HEK293T (cell line): ENCODE measurements around the gene RNF133.

Experiments used
- CTCF ChIA-PET: fragments of 350-600 bp; formaldehyde crosslinking; extraction: SDS; loops from one replicate; lab custom pipeline; 2021; ENCODE audit warnings: antibody characterized with exemption, inconsistent platforms; lab: Yijun Ruan, JAX
- POLR2A ChIA-PET: fragments of 350-600 bp; formaldehyde crosslinking; extraction: SDS; loops from one replicate; lab custom pipeline; 2020; ENCODE audit warnings: antibody characterized with exemption, inconsistent platforms; lab: Yijun Ruan, JAX
- DNase-seq: peaks from one replicate; pipeline ENCODE4 v3.0.0; 2012; ENCODE audit warnings: mixed read lengths; ENCODE audit errors: extremely low spot score
- ARNT ChIP-seq: fragments of 450-650 bp; IDR thresholded peaks from 2 replicates; pipeline ENCODE4 v1.6.1; 2017; ENCODE audit warnings: mild to moderate bottlenecking
- BHLHE40 ChIP-seq: fragments of 450-650 bp; IDR thresholded peaks from 2 replicates; pipeline ENCODE4 v1.6.1; 2016; ENCODE audit warnings: mild to moderate bottlenecking, moderate library complexity, borderline replicate concordance
- CTBP1 ChIP-seq: fragments of 450-650 bp; IDR thresholded peaks from 2 replicates; pipeline ENCODE4 v1.6.1; 2016; ENCODE audit warnings: borderline replicate concordance
- ELF4 ChIP-seq: fragments of 450-650 bp; IDR thresholded peaks from 2 replicates; pipeline ENCODE4 v1.6.1; 2017; ENCODE audit warnings: antibody characterized with exemption
- FOXA1 ChIP-seq: fragments of 450-650 bp; IDR thresholded peaks from 2 replicates; pipeline ENCODE4 v1.6.1; 2016; ENCODE audit warnings: mild to moderate bottlenecking
- FOXK2 ChIP-seq: fragments of 450-650 bp; IDR thresholded peaks from 2 replicates; pipeline ENCODE4 v1.6.1; 2016; ENCODE audit warnings: mild to moderate bottlenecking
- FOXM1 ChIP-seq: fragments of 450-650 bp; IDR thresholded peaks from 2 replicates; pipeline ENCODE4 v1.6.1; 2017; ENCODE audit warnings: mild to moderate bottlenecking, borderline replicate concordance
- HDGF ChIP-seq: fragments of 450-650 bp; IDR thresholded peaks from 2 replicates; pipeline ENCODE4 v1.6.1; 2017; ENCODE audit warnings: antibody characterized with exemption, borderline replicate concordance
- L3MBTL2 ChIP-seq: fragments of 450-650 bp; conservative IDR thresholded peaks from 2 replicates; pipeline ENCODE4 v1.6.1; 2016; ENCODE audit warnings: mild to moderate bottlenecking
- LEF1 ChIP-seq: fragments of 450-650 bp; IDR thresholded peaks from 2 replicates; pipeline ENCODE4 v1.6.1; 2017; ENCODE audit warnings: mild to moderate bottlenecking, borderline replicate concordance
- NFRKB ChIP-seq: fragments of 450-650 bp; IDR thresholded peaks from 2 replicates; pipeline ENCODE4 v1.6.1; 2016; ENCODE audit warnings: mild to moderate bottlenecking, moderate library complexity
- PKNOX1 ChIP-seq: fragments of 450-650 bp; IDR thresholded peaks from 2 replicates; pipeline ENCODE4 v1.6.1; 2016
- SP1 ChIP-seq: fragments of 450-650 bp; IDR thresholded peaks from 2 replicates; pipeline ENCODE4 v1.6.1; 2017
- SUZ12 ChIP-seq: fragments of 450-650 bp; IDR thresholded peaks from 2 replicates; pipeline ENCODE4 v1.6.1; 2016; ENCODE audit warnings: mild to moderate bottlenecking
- TARDBP ChIP-seq: fragments of 450-650 bp; IDR thresholded peaks from 2 replicates; pipeline ENCODE4 v1.6.1; 2016
- ZNF384 ChIP-seq: fragments of 450-650 bp; IDR thresholded peaks from 2 replicates; pipeline ENCODE4 v1.6.1; 2016

Gene RNF133

GRCh38 chr7:122699017-122699416 lies at the start of gene RNF133:
Gene RNF133, minus strand, starts transcription at chr7:122699117. Its CDS starts 199 bp downstream, at chr7:122698918.
- ChIA-PET POLR2A (interaction anchor here (0.7 kb wide), 1 partner anchor 213 kb away, joined by 3 read pairs; no protein-coding TSS in a partner anchor), CTCF (no interaction called here)
- no peak for DNase-seq
- TF ChIP-seq SUZ12 = no peak
- TF ChIP-seq LEF1 = no peak
- no peak for TF ChIP-seq ZNF384
- no peak for TF ChIP-seq NFRKB
- TF ChIP-seq L3MBTL2 = no peak
- no peak for TF ChIP-seq CTBP1
- TF ChIP-seq FOXK2 = no peak
- no peak for TF ChIP-seq TARDBP
- no peak for TF ChIP-seq SP1
- no peak for TF ChIP-seq BHLHE40
- no peak for TF ChIP-seq PKNOX1
- TF ChIP-seq ELF4 = no peak
- TF ChIP-seq FOXM1 = no peak
- no peak for TF ChIP-seq FOXA1
- TF ChIP-seq ARNT = no peak
- no peak for TF ChIP-seq HDGF

- POLR2A ChIA-PET = interaction anchor here (0.6 kb wide), 1 partner anchor 56 kb away, joined by 3 read pairs; no protein-coding TSS in a partner anchor
- DNase-seq = no peak
- CTCF ChIA-PET = no interaction called here
- TF ChIP-seq ARNT (no peak), FOXA1 (no peak), TARDBP (no peak), HDGF (no peak)
Measured at GRCh38 chr7:122748195-122748594, 49.3 kb upstream of the RNF133 start.

- TF ChIP-seq SP1 (no peak), FOXA1 (no peak), CTBP1 (no peak), TARDBP (no peak), HDGF (no peak), SUZ12 (no peak), ELF4 (no peak), LEF1 (no peak), PKNOX1 (no peak), ZNF384 (no peak), L3MBTL2 (no peak), FOXM1 (no peak), ARNT (no peak), NFRKB (no peak)
- no peak for DNase-seq
- ChIA-PET POLR2A (no interaction called here), CTCF (interaction anchor here (0.6 kb wide), 1 partner anchor 27 kb away, joined by 5 read pairs; no protein-coding TSS in a partner anchor)
Measured at GRCh38 chr7:122746948-122747347, 48.0 kb upstream of the RNF133 start.

GRCh38 chr7:122743211-122743610 lies 44.3 kb upstream of the RNF133 start:
- TF ChIP-seq BHLHE40 (no peak), NFRKB (no peak), ARNT (no peak), LEF1 (no peak), FOXM1 (no peak), ELF4 (no peak), HDGF (no peak), SP1 (no peak), FOXA1 (no peak), PKNOX1 (no peak), SUZ12 (no peak)
- DNase-seq = no peak
- POLR2A ChIA-PET = no interaction called here
- CTCF ChIA-PET = no interaction called here

- ChIA-PET CTCF (no interaction called here), POLR2A (no interaction called here)
- DNase-seq = no peak
- TF ChIP-seq PKNOX1 = no peak
- no peak for TF ChIP-seq CTBP1
- no peak for TF ChIP-seq FOXA1
- no peak for TF ChIP-seq TARDBP
- no peak for TF ChIP-seq HDGF
- TF ChIP-seq ARNT = no peak
- TF ChIP-seq NFRKB = no peak
- TF ChIP-seq FOXM1 = no peak
- no peak for TF ChIP-seq L3MBTL2
Measured at GRCh38 chr7:122738947-122739346, 40.0 kb upstream of the RNF133 start.

- no peak for TF ChIP-seq L3MBTL2
- ChIA-PET CTCF (interaction anchor here (0.7 kb wide), 1 partner anchor 49 kb away, joined by 3 read pairs; no protein-coding TSS in a partner anchor), POLR2A (no interaction called here)
- no peak for DNase-seq
Measured at GRCh38 chr7:122736183-122736582, 37.3 kb upstream of the RNF133 start.
